Hypothalamus (tissue), 51 donors: ENCODE results near the gene ALDH4A1.
A peak's percentile ranks its signal among the peaks of the same experiment; 100 is the strongest.

ENCODE experiments used
- DNase-seq, 51 donors: peaks; one replicate each; lab custom pipeline; 2025; lab: John Stamatoyannopoulos, UW

Gene ALDH4A1

GRCh38 chr1:18939398-18940302, 37.3 kb upstream of the ALDH4A1 start:
- no peak for DNase-seq

- DNase-seq: peak in 23 of 51 donors; percentile 20 to 78 (median 51)
These were observed 36.3 kb upstream of the ALDH4A1 start for GRCh38 chr1:18938707-18939070.

DNA sequence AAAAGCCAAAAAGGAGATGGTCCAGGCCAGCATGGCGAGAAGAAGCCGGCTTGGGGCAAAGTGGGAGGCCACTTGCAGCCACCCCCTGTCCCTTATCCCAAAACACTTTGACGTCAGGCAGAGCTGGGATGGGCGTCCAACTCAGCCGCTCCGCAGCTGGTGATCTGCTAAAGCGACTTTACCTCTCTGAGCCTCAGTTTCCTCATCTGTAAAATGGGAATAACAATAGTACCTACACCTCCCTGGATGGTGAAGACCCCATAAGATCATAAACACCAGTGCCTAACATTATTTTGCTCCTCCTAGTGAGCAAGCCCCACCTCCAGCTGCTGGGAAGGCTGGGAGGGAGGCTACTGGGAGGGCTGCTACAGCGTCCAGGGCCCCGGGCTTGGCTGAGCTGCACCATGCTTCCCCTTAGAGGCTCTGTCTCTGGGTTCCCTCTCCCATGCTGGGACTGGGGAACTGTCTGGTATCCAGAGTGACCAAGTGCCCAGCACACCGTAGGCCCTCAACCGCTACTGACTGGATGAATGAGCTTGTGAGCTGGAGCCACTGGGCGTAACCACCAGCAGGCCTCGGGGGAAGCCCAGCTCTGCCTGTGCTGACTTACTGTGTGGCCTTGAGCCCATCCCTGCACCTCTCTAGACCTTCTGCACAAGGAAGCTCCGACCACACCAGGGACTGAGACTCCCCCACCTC, 35.8 kb upstream of the ALDH4A1 start:
- peak in 3 of 51 donors; percentile 30 to 51 (median 43) for DNase-seq

DNA sequence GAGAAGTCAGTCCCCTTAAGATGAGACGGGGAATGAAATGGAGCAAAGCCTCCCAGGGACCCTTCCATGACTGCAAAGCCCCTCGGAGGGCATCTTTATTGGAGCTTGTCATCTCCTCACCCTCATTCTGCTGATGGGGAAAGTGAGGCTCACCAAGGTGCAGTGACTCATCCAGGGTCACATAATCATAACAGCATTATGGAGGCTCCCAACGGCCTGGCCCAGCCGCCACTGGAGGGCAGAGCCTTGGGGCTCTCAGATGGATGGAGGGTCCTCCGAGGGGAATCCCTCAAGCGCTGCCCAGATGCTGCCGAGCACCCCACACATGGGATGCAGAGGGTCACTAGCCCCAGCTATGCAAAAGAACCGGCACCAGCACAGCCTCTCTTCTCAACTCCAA, 35.2 kb upstream of the ALDH4A1 start:
- DNase-seq: no peak

- peak in 1 of 51 donors; percentile 7 for DNase-seq
These were observed 34.6 kb upstream of the ALDH4A1 start for GRCh38 chr1:18936814-18937481.

DNA sequence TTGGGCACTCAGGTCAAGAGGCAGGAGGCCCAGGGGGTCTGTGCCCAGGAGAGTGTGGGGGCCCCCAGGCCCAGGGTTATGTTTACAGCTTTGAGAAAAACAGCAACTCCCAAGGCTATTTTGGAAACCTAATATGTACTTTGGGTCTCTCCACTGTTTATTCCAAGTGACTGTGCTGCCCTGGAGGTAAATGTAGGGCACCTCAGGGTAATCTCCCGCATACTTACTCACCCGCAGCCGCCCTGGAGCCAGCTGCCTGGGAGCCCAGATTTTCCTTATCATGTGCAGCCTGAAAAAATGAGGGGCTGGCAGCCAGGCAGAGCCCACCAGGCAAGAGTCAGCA, 34.1 kb upstream of the ALDH4A1 start:
- no peak for DNase-seq

GRCh38 chr1:18934205-18935000, 32.0 kb upstream of the ALDH4A1 start:
- no peak for DNase-seq

- peak in 1 of 51 donors; percentile 20 for DNase-seq
These were observed 30.5 kb upstream of the ALDH4A1 start for GRCh38 chr1:18932879-18933278.

DNA sequence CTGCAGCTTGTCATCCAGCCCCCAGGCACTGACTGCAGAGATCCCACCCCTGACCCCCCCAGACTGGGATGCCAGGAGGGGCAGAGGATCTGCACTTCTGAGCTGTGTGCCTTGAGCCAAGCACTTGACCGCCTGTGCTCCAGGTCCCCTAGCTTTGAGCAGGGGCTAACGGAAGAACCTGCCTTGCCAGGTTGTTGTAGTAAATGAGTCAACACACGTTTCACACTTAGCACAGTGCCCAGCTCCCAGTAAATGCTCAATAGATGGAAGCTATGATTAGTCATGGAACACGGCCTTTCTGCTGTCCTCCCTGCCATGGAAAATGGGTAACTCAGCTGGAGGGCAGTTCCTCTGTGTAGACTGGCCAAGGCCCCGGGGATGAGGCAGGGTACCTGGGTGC, 30.0 kb upstream of the ALDH4A1 start:
- DNase-seq: peak in 9 of 51 donors; percentile 31 to 69 (median 41)

DNA sequence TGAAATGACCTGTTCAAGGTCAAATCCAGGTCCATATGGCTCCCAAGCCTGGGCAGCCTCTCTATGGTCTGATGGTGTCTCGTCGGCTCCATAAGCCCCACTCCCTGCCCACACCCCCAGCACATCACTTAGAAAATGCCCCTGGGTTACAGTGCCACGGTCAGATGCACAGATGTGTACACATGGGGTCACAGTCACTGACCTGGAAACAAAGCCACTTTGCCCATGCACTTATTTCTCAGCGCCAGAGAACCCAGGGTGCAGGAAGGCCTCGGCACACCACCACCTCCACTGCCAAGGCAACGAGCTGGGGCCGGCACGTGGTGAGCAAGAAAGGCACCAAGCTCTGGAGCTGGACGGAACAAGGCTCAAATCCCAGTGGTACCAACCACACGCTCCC, 29.4 kb upstream of the ALDH4A1 start:
- DNase-seq: peak in 1 of 51 donors; percentile 11

DNA sequence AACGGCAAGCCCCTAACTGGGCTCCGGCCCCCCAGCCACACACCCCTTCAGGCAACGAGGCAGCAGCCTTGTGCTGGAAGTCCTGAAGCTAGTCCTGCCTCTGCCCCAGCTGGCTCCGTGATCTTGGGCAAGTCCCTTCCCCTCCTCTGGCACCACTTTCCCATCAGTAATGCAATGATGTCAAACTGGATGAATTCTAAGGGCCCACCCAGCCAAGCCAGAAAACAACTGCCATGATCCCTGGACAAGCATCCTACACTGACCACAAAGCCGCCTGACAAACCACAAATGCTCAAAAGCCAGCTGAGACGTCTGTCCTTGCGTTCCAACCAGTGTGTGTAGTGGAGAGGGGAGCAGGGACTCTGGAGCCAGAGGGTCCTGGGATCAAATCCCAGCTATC, 27.3 kb upstream of the ALDH4A1 start:
- DNase-seq: no peak

DNA sequence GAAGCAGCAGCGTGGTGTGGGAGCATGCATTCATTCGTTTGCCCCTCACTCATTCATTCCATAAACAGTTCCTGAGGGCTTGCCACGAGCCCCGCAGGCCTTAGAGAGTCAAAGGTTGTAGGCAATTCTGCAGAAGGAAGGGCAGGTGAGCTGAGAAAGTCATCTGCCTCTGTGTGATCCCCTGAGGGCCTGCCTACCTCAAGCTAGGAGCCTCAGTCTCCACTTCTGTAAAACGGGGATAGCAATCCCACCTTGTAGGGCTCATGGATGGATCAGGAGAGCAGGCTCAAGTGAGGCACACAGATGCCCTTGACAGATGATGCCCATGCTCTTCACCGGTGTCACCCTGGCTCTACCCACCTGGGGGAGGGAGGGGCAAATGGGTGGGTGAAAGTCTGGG, 26.6 kb upstream of the ALDH4A1 start:
- no peak for DNase-seq

- DNase-seq: no peak
These were observed 26.1 kb upstream of the ALDH4A1 start for GRCh38 chr1:18928406-18928805.

DNA sequence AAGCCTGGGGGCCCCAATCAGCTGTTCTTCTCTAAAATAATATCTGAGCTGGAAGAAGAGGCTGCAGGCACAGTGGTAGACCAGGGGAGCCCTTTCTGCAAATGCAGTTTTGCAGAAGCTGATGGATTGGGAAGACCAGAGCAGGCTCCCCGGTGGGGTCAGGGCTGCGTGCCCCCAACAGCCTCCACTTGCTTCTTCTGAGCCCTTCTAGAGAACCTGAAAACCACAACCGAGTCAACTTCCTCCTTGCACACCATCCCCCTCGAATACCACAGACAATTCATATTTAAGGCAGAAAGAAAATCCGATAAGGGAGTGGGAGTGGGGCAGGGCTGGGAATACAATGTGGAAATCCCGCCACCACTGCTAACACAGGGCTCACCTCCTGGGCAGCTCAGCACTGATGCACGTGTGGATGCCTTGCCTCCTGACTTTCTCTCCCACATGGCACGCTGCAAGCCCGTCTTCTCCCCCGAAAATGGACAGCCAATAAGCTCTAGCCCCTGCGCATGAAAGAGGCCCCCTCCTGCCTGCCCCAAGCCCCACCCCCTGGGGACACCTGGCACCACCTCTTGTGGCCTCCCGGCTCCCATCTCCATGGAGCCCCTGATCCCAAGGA, 25.4 kb upstream of the ALDH4A1 start:
- DNase-seq: no peak

GRCh38 chr1:18927082-18927653, 24.8 kb upstream of the ALDH4A1 start:
- no peak for DNase-seq

- DNase-seq: peak in 4 of 51 donors; percentile 10 to 43 (median 22)
These were observed 24.1 kb upstream of the ALDH4A1 start for GRCh38 chr1:18926315-18927081.

GRCh38 chr1:18925279-18925678, 22.9 kb upstream of the ALDH4A1 start:
- DNase-seq: no peak

- DNase-seq: peak in 4 of 51 donors; percentile 18 to 64 (median 50)
These were observed 21.9 kb upstream of the ALDH4A1 start for GRCh38 chr1:18924221-18924691.

DNA sequence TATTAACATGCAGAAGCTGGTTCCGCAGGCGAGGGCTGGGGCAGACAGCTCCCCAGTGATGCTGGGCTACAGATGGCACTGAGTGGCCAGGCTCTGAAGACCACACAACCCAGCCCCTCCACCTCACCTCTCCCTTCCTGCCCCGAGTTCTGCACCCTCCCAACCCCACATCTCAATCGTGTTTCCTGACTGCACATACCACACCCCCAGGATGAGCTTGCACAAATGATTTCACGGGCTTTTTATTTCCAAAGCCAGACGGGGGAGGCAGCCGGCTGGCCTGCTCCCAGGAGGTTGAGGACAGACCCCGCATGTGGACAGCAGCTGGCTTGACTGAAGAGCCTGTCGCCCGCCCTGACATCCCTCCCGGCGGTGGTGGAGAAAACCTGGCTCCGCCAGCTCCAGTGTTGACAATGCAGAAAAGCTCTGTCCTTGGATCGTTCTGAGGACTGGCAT, 21.4 kb upstream of the ALDH4A1 start:
- DNase-seq: peak in 10 of 51 donors; percentile 23 to 71 (median 40)
